DOHH2 (cell line): ENCODE measurements around the gene EMID1.

Source experiments
- H3F3A ChIP-seq: fragments of 200-600 bp; sonication (generic), shearing (Covaris generic); 2 replicates; pipeline ENCODE4 v1.6.0; 2016; ENCODE audit warnings: antibody characterized with exemption, mild to moderate bottlenecking; ENCODE audit not compliant: control insufficient read depth, insufficient read depth
- H3K27ac ChIP-seq: fragments of 200-600 bp; sonication (generic); 2 replicates; pipeline ENCODE4 v1.5.1; 2014; ENCODE audit warnings: low read depth, mild to moderate bottlenecking, low read length, moderate library complexity
- H3K27me3 ChIP-seq: fragments of 200-600 bp; sonication (generic); 2 replicates; pipeline ENCODE4 v1.6.1; 2014; ENCODE audit warnings: mild to moderate bottlenecking, low read length, mixed read lengths; ENCODE audit not compliant: control insufficient read depth
- H3K36me3 ChIP-seq: fragments of 200-600 bp; sonication (generic); 2 replicates; pipeline ENCODE4 v1.6.1; 2014; ENCODE audit warnings: mild to moderate bottlenecking, low read length, moderate library complexity, mixed read lengths; ENCODE audit not compliant: control insufficient read depth
- H3K4me1 ChIP-seq: fragments of 200-600 bp; sonication (generic); 2 replicates; pipeline ENCODE4 v1.6.1; 2014; ENCODE audit warnings: mild to moderate bottlenecking, low read length, mixed read lengths; ENCODE audit not compliant: control insufficient read depth
- H3K4me2 ChIP-seq: fragments of 200-600 bp; sonication (generic); 2 replicates; pipeline ENCODE4 v1.6.0; 2014; ENCODE audit warnings: mild to moderate bottlenecking, low read length, moderate library complexity
- H3K4me3 ChIP-seq: fragments of 200-600 bp; sonication (generic); 2 replicates; pipeline ENCODE4 v1.5.1; 2014; ENCODE audit warnings: mild to moderate bottlenecking, low read length, mixed read lengths
- H3K79me2 ChIP-seq: fragments of 200-600 bp; sonication (generic); 2 replicates; pipeline ENCODE4 v1.6.1; 2014; ENCODE audit warnings: mild to moderate bottlenecking, low read length, mixed read lengths; ENCODE audit not compliant: control insufficient read depth
- H3K9me2 ChIP-seq: fragments of 200-600 bp; sonication (generic); replicated peaks from 2 replicates; pipeline ENCODE4 v1.6.1; 2014; ENCODE audit warnings: mild to moderate bottlenecking, low read length, mixed read lengths; ENCODE audit not compliant: control insufficient read depth
- H3K9me3 ChIP-seq: fragments of 200-600 bp; sonication (generic); 2 replicates; pipeline ENCODE4 v1.6.1; 2014; ENCODE audit warnings: antibody characterized with exemption, low read length, mixed read lengths; ENCODE audit not compliant: control insufficient read depth, insufficient read depth
- H4K20me1 ChIP-seq: fragments of 200-600 bp; sonication (generic); 2 replicates; pipeline ENCODE4 v1.6.0; 2014; ENCODE audit warnings: low read depth, mild to moderate bottlenecking, antibody characterized with exemption, low read length, moderate library complexity; ENCODE audit not compliant: control insufficient read depth, insufficient read depth
- EZH2phosphoT487 ChIP-seq: fragments of 200-600 bp; sonication (generic); IDR thresholded peaks from 2 replicates; pipeline ENCODE4 v1.6.1; 2017; ENCODE audit warnings: borderline replicate concordance, mild to moderate bottlenecking, antibody characterized with exemption, low read length, moderate library complexity, mixed read lengths
- TF ChIP-seq, protein P1 (sequence below): fragments of 200-600 bp; sonication (generic); IDR thresholded peaks from one replicate; pipeline ENCODE4 v1.5.1; 2014; ENCODE audit warnings: antibody characterized with exemption, mild to moderate bottlenecking, low read depth, low read length; ENCODE audit not compliant: poor library complexity, severe bottlenecking

EMID1 gene

DNA sequence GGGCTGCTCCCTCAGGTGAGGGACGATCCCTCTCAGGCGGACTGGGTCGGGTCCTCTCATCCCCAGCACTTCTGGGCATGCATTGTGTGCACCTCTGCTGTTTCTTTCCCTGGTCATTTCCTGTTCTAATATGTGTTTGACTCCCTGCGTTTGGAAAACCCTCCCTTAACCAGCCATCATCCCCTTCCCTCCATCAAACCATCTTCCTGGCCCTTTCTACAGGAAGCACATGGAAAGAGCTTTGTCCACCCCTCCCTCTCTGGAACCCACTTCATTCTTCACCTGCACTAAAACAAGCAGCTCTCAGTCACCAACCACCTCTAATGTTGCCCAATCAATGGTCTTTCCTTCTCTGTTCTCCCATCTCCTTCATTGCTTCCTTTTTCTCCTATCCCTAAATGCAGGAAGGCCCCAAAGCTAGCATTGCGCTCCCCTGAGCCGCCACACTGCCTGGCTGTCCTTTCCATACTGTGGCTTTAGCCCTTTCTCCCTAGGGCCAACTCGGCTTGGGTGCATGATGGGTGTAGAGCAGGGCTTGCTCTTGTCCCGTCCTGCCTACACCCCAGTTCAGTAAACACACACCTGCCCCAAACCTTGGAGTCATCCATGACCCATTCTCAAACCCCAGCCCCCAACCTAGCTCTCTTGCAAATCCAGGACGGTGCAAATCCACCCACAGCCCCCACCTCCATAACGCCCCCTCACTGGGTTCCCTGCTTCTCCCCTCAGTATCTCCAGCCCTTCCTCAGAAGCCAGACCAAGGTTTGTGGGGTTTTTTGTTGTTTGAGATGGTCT, 95.3 kb downstream of the EMID1 start:
- peaks cover 48% of the 10 kb centered on the region for H3K36me3 ChIP-seq
- no peaks in the 10 kb centered on the region for H3K79me2 ChIP-seq
- no peak overlapping the region for H3K4me2 ChIP-seq
- no peak overlapping the region for H3K4me3 ChIP-seq
- H3K9me3 ChIP-seq: no peaks in the 10 kb centered on the region
- H3K4me1 ChIP-seq: peaks cover 24% of the 10 kb centered on the region
- peaks cover 5% of the 10 kb centered on the region; the same call in 1 of the 2 replicates for H3K27me3 ChIP-seq
- no peak overlapping the region for H3K27ac ChIP-seq
- H3F3A ChIP-seq: peaks cover 30% of the 10 kb centered on the region
- no peak for TF ChIP-seq EZH2phosphoT487
- TF ChIP-seq, protein P1, sequence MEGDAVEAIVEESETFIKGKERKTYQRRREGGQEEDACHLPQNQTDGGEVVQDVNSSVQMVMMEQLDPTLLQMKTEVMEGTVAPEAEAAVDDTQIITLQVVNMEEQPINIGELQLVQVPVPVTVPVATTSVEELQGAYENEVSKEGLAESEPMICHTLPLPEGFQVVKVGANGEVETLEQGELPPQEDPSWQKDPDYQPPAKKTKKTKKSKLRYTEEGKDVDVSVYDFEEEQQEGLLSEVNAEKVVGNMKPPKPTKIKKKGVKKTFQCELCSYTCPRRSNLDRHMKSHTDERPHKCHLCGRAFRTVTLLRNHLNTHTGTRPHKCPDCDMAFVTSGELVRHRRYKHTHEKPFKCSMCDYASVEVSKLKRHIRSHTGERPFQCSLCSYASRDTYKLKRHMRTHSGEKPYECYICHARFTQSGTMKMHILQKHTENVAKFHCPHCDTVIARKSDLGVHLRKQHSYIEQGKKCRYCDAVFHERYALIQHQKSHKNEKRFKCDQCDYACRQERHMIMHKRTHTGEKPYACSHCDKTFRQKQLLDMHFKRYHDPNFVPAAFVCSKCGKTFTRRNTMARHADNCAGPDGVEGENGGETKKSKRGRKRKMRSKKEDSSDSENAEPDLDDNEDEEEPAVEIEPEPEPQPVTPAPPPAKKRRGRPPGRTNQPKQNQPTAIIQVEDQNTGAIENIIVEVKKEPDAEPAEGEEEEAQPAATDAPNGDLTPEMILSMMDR: no peak
- H4K20me1 ChIP-seq: peaks cover 9% of the 10 kb centered on the region; the same call in 1 of the 2 replicates
- no peaks in the 10 kb centered on the region for H3K9me2 ChIP-seq

- no peak for TF ChIP-seq EZH2phosphoT487
- TF ChIP-seq, protein P1: no peak
- peaks cover 9% of the 10 kb centered on the region; the same call in 1 of the 2 replicates for H4K20me1 ChIP-seq
- peaks cover 10% of the 10 kb centered on the region for H3K27me3 ChIP-seq
- H3K4me2 ChIP-seq: no peak overlapping the region
- H3K27ac ChIP-seq: no peak overlapping the region
- peaks cover 40% of the 10 kb centered on the region for H3K36me3 ChIP-seq
- H3K79me2 ChIP-seq: no peaks in the 10 kb centered on the region
- no peaks in the 10 kb centered on the region for H3K9me2 ChIP-seq
- no peaks in the 10 kb centered on the region for H3K9me3 ChIP-seq
- peaks cover 29% of the 10 kb centered on the region for H3K4me1 ChIP-seq
- H3F3A ChIP-seq: peaks cover 28% of the 10 kb centered on the region
- H3K4me3 ChIP-seq: no peak overlapping the region
These were observed 96.2 kb downstream of the EMID1 start for GRCh38 chr22:29301716-29302401.

GRCh38 chr22:29302402-29302680, 96.6 kb downstream of the EMID1 start:
- Histone ChIP-seq H3K4me1 (peaks cover 29% of the 10 kb centered on the region), H3K4me2 (no peak overlapping the region), H3K27me3 (peaks cover 10% of the 10 kb centered on the region), H3K9me3 (no peaks in the 10 kb centered on the region), H3K4me3 (no peak overlapping the region), H3F3A (peaks cover 28% of the 10 kb centered on the region), H3K9me2 (no peaks in the 10 kb centered on the region), H3K36me3 (peaks cover 35% of the 10 kb centered on the region), H4K20me1 (peaks cover 6% of the 10 kb centered on the region; the same call in 1 of the 2 replicates), H3K27ac (no peak overlapping the region), H3K79me2 (no peaks in the 10 kb centered on the region)
- TF ChIP-seq EZH2phosphoT487: no peak
- TF ChIP-seq, protein P1: no peak
